GM19324 (cell line): ENCODE data around the gene CAB39L.

Source experiments
- ATAC-seq: cut with Tn5 transposase; IDR thresholded peaks from one replicate; pipeline ENCODE4 v1.9.1; 2021; ENCODE audit warnings: mild to moderate bottlenecking, moderate library complexity; ENCODE audit not compliant: unreplicated experiment, low FRiP score

CAB39L gene

GRCh38 chr13:49315756-49316482 is 127.9 kb downstream of the CAB39L start:
- ATAC-seq, result no peak

GRCh38 chr13:49315036-49315565 is 128.8 kb downstream of the CAB39L start:
- ATAC-seq, result no peak

DNA sequence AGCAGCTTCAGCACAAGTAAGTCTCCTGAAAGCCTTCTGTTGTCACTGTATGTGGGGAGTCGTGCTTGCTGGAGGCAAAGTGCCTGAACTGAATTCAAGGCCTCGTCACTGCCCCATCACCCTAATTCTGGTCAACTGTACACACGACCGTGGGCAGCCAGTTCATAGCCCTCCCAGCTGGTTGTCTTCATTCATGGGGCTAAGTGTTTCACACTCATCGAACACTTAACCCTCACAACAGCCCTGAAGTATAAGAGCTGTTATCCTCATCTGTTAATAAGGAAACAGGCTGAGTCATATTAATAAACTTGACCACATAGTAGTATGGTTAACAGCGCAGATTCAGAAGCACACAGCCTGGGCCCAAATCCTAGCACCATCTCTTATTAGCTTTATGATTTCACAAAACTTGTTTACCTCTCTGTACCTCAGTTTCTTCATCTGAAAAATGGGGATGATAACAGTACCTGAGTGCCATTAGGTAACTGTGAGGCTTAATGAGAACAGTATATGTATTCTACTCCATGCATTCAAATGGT is 129.5 kb downstream of the CAB39L start:
- no peak for ATAC-seq

DNA sequence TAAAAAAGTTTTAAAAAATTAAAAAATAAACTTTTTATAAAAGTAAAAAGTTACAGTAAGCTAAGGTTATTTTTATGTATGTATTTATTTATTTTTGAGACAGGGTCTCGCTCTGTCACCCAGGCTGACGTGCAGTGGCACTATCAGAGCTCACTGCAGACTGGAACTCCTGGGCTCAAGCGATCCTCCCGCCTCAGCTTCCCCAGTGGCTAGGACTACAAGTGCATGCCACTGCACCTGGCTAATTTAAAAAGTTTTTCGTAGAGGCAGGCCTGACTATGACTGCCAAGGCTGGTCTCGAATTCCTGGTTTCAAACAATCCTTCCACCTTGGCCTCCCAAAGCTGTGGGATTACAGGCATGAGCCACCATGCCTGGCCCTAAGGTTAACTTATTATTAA is 132.0 kb downstream of the CAB39L start:
- ATAC-seq, result no peak

GRCh38 chr13:49310251-49310650 is 133.6 kb downstream of the CAB39L start:
- ATAC-seq, result no peak

DNA sequence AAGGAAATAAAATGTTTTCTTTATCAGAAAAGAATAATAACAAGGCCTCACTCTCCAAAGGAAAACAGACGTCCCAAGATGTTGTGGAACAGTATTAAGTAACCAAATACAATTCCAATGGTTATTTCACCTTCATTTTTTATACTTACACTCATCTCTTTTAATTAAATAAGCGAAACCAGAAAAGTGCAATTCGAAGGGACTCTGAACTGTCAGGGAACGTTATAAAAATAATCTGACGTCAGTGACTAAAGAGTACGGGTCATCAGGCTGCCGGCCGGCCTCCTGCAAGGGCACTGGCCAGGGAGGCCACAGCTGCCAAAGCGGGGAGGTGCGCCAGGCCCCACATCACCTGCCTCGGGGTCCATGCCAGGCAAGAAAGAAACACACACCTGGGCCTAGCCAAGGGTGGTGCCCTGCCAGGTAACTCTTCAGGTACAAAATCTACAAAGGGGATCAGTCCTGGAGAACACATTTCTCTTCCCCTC is 134.9 kb downstream of the CAB39L start:
- no peak for ATAC-seq

DNA sequence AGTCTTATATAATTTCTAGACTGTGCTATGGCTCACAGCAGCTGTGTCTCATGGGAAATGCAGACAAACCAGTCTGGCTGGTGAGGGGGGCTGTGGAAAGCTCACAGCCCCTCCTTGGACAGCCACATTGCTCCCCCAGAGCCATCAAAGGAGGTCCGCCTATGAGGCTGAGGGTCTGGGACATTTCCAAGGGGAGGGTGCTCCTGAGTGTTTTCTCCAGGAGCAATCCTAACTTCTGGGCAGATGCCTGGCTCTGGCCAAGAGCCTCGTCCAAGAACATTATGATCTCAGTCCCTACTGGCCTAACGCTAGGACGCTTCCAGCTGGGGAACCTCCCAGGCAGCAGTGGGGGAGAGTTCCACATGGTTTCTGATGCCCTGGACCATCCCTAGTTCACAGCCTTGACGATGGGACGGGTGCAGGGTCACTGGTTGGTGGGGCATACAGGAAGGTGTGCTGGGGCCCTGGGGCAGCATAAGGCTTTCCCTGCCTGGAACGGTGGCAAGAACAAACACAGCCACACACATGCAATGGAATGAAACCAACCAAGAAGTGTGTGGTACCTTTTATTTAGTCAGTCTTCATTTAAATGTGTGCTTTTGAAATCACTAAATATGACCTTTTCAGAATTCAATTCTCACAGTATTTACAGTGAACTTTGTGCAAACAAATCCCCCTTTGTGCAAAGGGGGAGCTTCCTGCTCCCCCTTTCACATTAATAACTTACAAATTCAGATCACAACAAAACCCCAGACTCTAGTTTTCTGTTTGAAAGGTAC is 135.6 kb downstream of the CAB39L start:
- no peak for ATAC-seq

DNA sequence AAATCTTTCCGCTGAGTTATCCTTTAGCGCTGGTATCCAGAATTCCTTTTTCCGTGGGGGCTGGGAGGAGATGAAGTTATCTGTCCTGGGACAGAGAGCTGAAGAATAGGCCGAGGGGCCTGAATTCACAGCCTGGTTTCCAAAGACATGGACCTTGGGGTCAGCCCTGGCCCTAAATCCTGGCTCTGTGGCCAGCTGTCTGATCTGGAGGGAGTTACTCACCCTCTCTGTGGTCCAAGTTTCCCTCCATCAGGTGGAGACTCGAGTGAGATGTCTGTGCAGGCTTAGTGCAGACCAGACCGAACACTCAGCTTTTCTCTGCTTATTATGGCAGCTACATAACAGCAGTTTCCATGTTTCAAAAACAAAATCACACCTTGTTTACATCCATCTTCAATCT is 136.5 kb downstream of the CAB39L start:
- ATAC-seq, result no peak

GRCh38 chr13:49305792-49306425 is 138.0 kb downstream of the CAB39L start:
- ATAC-seq, result no peak

- ATAC-seq, result no peak
These were observed 138.8 kb downstream of the CAB39L start for GRCh38 chr13:49304763-49305700.

GRCh38 chr13:49304356-49304755 is 139.5 kb downstream of the CAB39L start:
- ATAC-seq, result no peak

- ATAC-seq, result no peak
These were observed 140.2 kb downstream of the CAB39L start for GRCh38 chr13:49303533-49304252.

GRCh38 chr13:49302817-49303216 is 141.0 kb downstream of the CAB39L start:
- ATAC-seq, result no peak

DNA sequence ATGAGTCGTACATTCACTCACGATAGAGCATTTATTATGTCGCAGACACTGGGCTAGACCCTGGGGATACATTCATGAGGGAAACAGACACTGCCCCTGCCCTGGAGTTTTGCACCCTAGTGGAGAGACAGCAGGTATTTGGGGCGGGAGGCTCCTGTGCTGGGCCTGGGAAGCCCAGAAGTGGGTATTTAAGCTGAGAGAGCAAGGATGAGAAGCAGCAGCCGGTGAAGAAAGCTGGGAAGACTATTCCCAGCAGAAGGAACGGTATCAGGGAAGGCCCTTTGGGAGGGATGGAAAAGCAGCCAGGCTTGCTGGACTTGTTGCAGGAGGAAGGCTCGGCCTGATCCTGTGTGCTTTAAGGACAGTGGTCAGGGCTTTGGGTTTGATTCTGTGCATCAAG is 141.6 kb downstream of the CAB39L start:
- ATAC-seq, result no peak

GRCh38 chr13:49300739-49301589 is 142.9 kb downstream of the CAB39L start:
- ATAC-seq, result peak; percentile 78

DNA sequence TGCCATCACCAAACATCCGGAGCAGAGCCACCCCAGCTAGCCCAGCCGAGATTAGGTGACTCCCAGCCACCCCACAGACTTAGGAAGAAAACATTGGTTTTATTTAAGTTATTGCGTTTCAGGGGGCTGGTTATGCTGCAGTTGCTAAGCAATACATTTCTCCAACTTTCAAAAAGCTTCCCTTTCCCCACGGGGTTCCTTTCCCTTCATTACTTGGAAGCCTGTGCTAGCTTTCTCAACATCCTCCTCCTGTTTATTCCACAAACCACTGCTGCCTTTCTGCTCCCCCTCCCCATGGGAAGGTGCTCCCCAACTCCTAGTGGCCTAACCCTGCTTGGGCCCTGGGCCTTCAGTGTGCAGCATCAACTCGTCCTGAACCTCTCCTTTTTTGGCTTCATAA is 143.6 kb downstream of the CAB39L start:
- no peak for ATAC-seq

DNA sequence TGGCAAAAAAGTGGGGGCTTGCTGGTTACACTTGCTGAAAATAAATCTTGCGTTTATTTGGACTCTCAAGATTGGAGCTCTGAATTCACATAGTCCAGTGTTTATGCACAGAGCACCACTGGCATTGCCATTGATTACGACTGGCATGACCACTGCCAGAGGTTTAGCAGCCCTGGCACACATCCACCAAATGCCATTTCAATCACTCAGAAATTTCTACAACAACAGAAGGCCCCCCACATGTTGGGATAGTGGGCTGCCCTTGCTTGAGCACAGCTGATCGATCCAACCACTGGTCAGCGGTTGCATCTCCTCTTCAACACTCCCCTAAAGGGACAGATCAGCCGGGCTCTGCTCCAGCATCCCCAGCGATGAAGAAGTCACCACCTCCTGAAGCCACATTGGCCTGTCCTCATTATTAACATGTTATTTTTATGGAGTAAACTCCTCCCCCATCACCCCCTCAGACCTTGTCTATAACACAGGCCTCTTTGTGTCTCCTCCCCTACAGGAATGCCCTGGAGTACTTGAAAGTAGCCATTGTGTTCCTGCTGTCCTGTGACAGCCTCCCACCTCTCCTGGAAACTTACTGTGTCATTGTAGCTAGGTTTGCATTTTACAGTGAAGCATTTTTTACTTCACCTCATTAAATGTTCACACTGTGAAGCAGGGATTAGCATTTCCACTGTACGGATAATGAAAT is 144.8 kb downstream of the CAB39L start:
- no peak for ATAC-seq

GRCh38 chr13:49298416-49298815 is 145.4 kb downstream of the CAB39L start:
- ATAC-seq, result no peak
